Panc1 (cell line): ENCODE results near the gene SSR1. TPM values are rescaled to one million over a fixed set of nuclear protein-coding genes. Genes with fewer than 3 reads are reported as not detected.

ENCODE experiments used
- ATAC-seq: fragments of 200-7000 bp; cut with Tn5 transposase; 2 replicates; pipeline ENCODE4 v1.9.1; 2020; ENCODE audit warnings: mild to moderate bottlenecking, moderate library complexity
- BruUV-seq: library from RNA; stranded (reverse); fragments of 400-500 nt; replicated peaks from 2 replicates; lab custom pipeline; 2021; lab: Mats Ljungman, UMichigan
- CTCF ChIA-PET: fragments of 300-600 bp; sonication (Branson Sonifier 250); formaldehyde crosslinking; loops from one replicate; lab custom pipeline; 2022; ENCODE audit warnings: antibody characterized with exemption; lab: Charles Lee
- POLR2A ChIA-PET: fragments of 300-600 bp; sonication (Branson Sonifier 250); formaldehyde crosslinking; loops from one replicate; lab custom pipeline; 2022; ENCODE audit warnings: antibody characterized with exemption; lab: Charles Lee
- DNase-seq: peaks from one replicate; pipeline ENCODE4 v3.0.0-alpha.2; 2010; ENCODE audit warnings: low read depth, low spot score
- H3K27ac ChIP-seq: 2 replicates; pipeline ENCODE4 v1.5.1; 2011; ENCODE audit warnings: mild to moderate bottlenecking, low read length, inconsistent platforms
- H3K27me3 ChIP-seq: fragments of 200-500 bp; sonication (Bioruptor generic); 2 replicates; pipeline ENCODE4 v1.6.0; 2014; ENCODE audit warnings: low read length, inconsistent platforms; ENCODE audit not compliant: control insufficient read depth, insufficient read depth
- H3K36me3 ChIP-seq: fragments of 200-500 bp; sonication (Bioruptor generic); 2 replicates; pipeline ENCODE4 v1.5.1; 2014; ENCODE audit warnings: inconsistent platforms, mild to moderate bottlenecking, low read length, moderate library complexity; ENCODE audit not compliant: control insufficient read depth, insufficient read depth
- H3K4me1 ChIP-seq: 2 replicates; pipeline ENCODE4 v1.5.1; 2011; ENCODE audit warnings: inconsistent platforms, mild to moderate bottlenecking, low read length, moderate library complexity; ENCODE audit not compliant: control insufficient read depth, insufficient read depth
- H3K4me3 ChIP-seq, 2 experiments: 2 replicates each; pipeline ENCODE4 v1.5.1; 2011 to 2012; ENCODE audit warnings: low read depth in 2 of 2, low read length in 2 of 2, mild to moderate bottlenecking in 2 of 2, inconsistent platforms in 1 of 2, moderate library complexity in 1 of 2
- H3K9me3 ChIP-seq: fragments of 200-500 bp; sonication (Bioruptor generic); 2 replicates; pipeline ENCODE4 v1.5.1; 2014; ENCODE audit warnings: low read depth, mild to moderate bottlenecking, inconsistent platforms, low read length, moderate library complexity; ENCODE audit not compliant: control insufficient read depth, insufficient read depth
- CTCF ChIP-seq: fragments of 450-650 bp; IDR thresholded peaks from 2 replicates; pipeline ENCODE4 v1.5.1; 2017; ENCODE audit warnings: mild to moderate bottlenecking
- POLR2AphosphoS5 ChIP-seq: IDR thresholded peaks from 2 replicates; pipeline ENCODE4 v1.6.1; 2012; ENCODE audit warnings: mild to moderate bottlenecking, low read depth, low read length, moderate library complexity
- REST ChIP-seq, 2 experiments: IDR thresholded peaks; 2 replicates each; pipeline ENCODE4 v1.6.1; 2011 to 2012; ENCODE audit warnings: low read depth in 2 of 2, control low read depth in 1 of 2, low read length in 1 of 2, mild to moderate bottlenecking in 1 of 2, moderate library complexity in 1 of 2; ENCODE audit not compliant: insufficient read depth in 1 of 2
- SIN3A ChIP-seq: IDR thresholded peaks from 2 replicates; pipeline ENCODE4 v1.6.1; 2012; ENCODE audit warnings: low read depth, mild to moderate bottlenecking, low read length, moderate library complexity, borderline replicate concordance; ENCODE audit not compliant: insufficient read depth
- TCF7L2 ChIP-seq: IDR thresholded peaks from 2 replicates; pipeline ENCODE4 v1.6.1; 2011; ENCODE audit warnings: mild to moderate bottlenecking, low read depth, low read length, inconsistent platforms
- in situ Hi-C: cut with HindIII; loops from 2 replicates; pipeline ENCODE4 v1.10.0; 2016; ENCODE audit warnings: low sequenced_read_pairs, low pct_unique_long_range_greater_than_20kb
- intact Hi-C: fragments of 100-400 bp; cut with micrococcal nuclease; formaldehyde crosslinking; loops from one replicate; pipeline ENCODE4 v1.10.0; 2022; ENCODE audit not compliant: unreplicated experiment
- total RNA-seq: library from RNA; stranded (reverse); gene quantifications from one replicate; pipeline ENCODE4 v1.2.1, GENCODE V29; 2021; ENCODE audit not compliant: unreplicated experiment

Gene SSR1
- total RNA-seq, 1 experiment from 2014 or later, result 119 TPM

GRCh38 chr6:7241709-7242645, 71.0 kb downstream of the SSR1 start:
- Histone ChIP-seq H3K27me3 (no peaks in the 10 kb centered on the region), H3K27ac (no peak overlapping the region), H3K9me3 (no peaks in the 10 kb centered on the region), H3K4me1 (peaks cover 13% of the 10 kb centered on the region), H3K36me3 (peaks cover 4% of the 10 kb centered on the region; the same call in 1 of the 2 replicates), H3K4me3 (no peak overlapping the region)
- no peak for TF ChIP-seq REST (IDR thresholded peaks at IDR 0.05; ENCODE audit: insufficient read depth in 1 of 2, low read depth in 2 of 2, low read length in 1 of 2)
- no peak for TF ChIP-seq TCF7L2
- TF ChIP-seq SIN3A, result no peak
- no peak for TF ChIP-seq POLR2AphosphoS5
- no peak for TF ChIP-seq CTCF
- no peak for DNase-seq
- BruUV-seq, result no TSS peak
- POLR2A ChIA-PET, result no interaction called here
- in situ Hi-C loops, result no loop called here
- no peak for ATAC-seq
- intact Hi-C loops, result loop anchor here (5.0 kb wide), 2 partner anchors 130 to 565 kb away; no protein-coding TSS in a partner anchor
- CTCF ChIA-PET, result no interaction called here

GRCh38 chr6:7241160-7241559, 71.8 kb downstream of the SSR1 start:
- DNase-seq (no peak), ATAC-seq (no peak)
- no peaks in the 10 kb centered on the region for H3K27me3 ChIP-seq
- intact Hi-C loops (loop anchor here (5.0 kb wide), 2 partner anchors 129 to 564 kb away; no protein-coding TSS in a partner anchor), in situ Hi-C loops (no loop called here)
- CTCF ChIA-PET, result no interaction called here
- H3K4me3 ChIP-seq, result no peak overlapping the region
- H3K4me1 ChIP-seq, result peaks cover 13% of the 10 kb centered on the region
- no peaks in the 10 kb centered on the region for H3K9me3 ChIP-seq
- TF ChIP-seq CTCF (no peak), SIN3A (no peak), POLR2AphosphoS5 (no peak), TCF7L2 (no peak), REST (IDR thresholded peaks at IDR 0.05; ENCODE audit: insufficient read depth in 1 of 2, low read depth in 2 of 2, low read length in 1 of 2) (no peak)
- POLR2A ChIA-PET, result no interaction called here
- H3K27ac ChIP-seq, result no peak overlapping the region
- BruUV-seq, result no TSS peak
- H3K36me3 ChIP-seq, result peaks cover 6% of the 10 kb centered on the region; the same call in 1 of the 2 replicates
